ENCODE data around the gene GFOD2.
A peak's percentile ranks its signal among the peaks of the same experiment; 100 is the strongest.

The GFOD2 gene

DNA sequence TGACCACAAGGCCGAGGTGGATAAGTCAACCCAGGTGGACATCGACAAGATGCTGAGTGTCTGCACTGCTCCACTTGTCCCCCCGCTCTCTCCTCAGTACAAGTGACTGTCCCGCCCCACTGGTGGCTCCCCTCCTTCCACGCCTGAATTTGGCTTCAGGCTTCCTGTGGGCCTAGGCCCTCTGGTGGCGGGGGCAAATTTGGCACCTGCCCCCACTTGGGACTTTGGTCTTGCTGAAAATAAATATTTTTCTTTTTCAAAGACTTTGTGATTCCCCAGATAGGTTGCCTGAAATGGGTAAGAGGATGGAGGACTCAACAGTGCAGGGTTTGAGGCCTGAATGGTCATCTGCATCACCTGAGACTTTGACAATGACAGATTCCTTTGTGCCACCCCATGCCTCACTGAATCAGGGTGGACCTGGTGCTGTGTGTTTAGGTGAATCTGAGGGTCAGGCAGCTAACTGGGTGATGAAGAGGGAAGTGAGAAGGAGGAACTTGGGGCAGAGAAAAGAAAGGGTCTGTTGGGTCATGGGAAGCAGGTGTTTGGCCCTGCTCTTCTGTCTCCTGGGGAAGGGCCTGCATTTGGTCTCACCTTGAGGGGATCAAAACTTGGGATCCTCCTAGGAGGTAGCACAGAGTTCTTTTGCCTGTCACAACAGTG is 50.5 kb downstream of the GFOD2 start:
- no peak for DNase-seq

DNA sequence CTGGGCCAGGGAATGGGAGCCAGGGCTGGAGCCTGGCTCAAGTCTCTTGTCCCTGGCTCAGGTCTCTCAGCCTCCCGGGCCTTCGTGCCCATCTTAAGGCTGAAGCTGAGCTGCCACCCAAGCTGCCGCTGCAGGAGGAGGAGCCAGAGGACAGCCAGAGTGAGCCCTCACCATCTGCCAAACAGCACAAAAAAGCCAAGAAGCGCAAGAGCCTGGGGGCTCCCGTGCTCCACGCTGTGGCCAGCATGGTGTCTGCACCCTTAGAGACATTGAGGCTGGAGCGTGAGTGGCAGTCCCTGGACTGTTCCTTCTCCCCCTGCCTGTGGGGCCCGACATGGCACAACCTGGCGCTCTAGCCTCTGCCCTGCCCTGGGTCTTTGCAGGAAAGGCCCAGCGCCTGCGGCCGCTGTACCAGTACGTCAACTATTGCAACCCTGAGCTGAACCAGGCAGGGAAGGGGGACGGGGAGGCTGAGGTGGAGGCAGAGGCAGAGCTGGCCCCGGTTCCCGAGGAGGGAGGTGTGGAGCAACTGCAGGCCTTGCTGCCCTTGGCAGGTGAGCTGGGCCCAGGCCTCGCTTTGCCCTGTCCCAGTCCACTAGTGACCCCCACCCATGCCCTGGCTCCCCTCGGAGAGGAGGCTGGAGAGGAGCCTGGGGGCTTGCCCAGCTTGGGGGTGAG is 51.2 kb downstream of the GFOD2 start:
- peak; percentile 85 for DNase-seq

DNA sequence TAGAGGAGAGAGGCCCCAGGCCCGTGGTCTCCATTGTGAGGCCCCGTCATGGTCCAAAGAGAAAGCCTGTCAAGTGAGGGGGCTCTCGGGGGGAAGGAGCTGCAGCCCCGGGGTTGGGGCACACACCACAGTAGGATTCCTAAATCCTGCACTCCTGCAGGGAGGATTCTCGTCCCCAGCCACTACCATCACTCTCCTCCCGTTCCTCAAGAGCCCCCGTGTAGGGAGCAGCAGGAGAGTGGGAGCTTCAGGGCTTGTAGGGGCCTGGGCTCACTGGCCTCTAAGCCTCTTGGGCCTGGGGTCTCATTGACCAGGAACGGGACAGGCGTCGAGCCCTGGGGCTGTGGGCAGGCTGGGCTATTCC is 51.7 kb downstream of the GFOD2 start:
- no peak for DNase-seq

DNA sequence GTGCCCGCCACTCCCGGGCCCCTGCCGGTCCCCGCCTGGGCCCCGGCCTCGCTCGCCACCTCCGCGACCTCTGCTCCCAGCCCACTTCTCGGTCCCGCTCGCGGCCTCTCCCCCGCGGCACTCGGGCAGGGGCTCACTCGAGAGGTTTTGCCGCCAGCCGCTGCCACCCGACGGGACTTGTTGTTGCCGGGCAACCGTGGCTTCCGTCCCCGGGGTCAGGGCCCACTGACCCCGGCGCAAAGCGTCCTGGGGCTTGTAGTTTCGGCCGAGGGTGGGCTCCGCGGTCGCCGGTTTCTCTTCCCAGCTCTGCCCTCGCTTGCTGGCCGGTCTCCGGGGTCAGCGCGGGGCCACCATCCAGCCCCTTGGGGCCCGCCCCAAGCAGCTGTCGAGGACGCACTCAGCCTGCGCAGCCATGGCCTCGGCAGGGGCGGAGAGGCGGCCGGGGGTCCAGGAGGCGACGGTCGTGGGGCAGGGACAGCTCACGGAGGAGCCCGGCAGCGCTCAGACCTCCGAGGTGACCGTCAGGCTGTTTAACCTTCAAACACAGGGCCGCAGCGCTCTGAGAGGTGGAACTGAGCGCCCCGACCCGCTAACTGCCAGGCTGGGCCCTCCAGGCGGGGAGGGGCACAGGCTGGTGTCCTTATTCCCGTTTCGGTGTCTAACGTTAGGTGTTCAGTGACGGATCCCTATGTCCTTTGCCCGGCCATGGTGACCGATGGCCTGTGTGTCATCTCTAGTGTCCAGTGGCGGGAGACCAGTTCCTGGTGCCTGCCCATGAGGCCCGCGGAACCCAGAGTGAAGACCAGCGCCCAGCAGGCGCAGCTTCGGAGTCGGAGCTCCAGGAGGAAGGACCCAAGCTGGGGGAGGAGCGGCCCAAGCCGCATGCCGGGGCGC is 52.3 kb downstream of the GFOD2 start, which contains the start of the genes C16orf86 and ENKD1:
C16orf86 (plus strand) TSS at position 256 of the 894 bp plus-strand sequence; CDS start at position 413, 157 bp downstream.
ENKD1 (minus strand) TSS at position 192 of the 894 bp plus-strand sequence. CDS start 308 bp downstream, outside the sequence.
- peak; percentile 27 for DNase-seq

DNA sequence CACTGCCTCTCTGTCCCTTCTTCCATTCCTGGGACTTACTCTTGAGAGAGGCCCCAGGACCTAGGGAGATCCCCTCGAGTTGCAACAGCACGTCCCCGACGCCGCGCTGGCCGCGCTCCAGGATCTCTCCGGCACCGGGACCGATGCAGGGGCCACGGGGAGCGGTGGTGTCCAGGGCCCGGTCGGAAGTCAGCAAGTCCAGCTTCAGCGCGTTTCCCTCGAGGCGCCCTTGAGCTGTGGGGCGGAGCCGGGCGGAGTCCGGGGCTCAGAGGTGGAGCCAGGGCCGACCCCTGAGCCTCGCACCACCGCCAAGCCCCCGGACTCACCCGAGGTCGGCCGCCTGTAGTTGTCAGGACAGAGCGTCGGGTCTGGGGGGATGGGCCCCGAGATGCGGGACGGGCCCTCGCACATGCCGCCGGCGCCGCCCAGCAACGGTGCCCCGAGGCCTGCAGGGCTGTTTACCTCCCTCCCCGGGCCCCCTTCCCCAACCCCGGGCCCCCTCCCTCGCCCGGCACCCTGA is 53.0 kb downstream of the GFOD2 start:
- DNase-seq: peak; percentile 27

DNA sequence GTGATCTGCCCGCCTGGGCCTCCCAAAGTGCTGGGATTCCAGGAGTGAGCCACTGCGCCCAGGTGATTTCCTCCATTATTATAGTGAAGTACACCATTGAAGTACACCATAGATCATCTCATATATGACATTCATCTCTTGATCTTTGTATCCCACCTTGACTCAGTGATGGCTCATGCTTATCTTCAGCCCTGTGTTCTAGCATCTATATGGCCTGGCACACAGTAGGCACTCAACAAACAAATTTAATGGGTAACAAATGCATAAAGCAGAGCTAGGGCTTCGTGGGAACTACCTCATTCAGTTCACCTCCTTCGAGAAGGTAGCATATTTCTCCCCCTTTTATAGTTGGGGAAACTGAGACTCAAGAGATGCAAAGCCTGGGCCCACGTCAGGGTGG is 53.5 kb downstream of the GFOD2 start:
- DNase-seq: no peak

DNA sequence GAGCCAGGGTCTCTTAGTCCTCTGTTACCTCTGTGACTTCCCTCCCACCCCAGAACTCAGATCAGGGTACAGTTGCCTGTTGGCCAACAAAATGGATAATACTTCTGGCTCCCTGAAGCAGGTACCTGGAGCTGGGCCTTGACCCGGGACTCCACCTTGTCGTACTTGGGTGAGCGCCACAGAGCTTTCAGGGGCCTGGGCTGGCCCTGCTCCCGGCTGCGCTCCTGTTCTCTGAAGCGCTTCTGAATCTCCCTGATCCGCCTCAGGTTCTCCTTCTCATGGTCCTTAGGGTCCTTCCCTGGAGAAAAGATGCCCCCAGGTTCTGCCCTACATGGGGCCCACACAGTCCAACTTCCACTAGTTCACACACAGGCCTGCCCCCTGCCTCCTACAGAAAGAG is 54.2 kb downstream of the GFOD2 start:
- no peak for DNase-seq

DNA sequence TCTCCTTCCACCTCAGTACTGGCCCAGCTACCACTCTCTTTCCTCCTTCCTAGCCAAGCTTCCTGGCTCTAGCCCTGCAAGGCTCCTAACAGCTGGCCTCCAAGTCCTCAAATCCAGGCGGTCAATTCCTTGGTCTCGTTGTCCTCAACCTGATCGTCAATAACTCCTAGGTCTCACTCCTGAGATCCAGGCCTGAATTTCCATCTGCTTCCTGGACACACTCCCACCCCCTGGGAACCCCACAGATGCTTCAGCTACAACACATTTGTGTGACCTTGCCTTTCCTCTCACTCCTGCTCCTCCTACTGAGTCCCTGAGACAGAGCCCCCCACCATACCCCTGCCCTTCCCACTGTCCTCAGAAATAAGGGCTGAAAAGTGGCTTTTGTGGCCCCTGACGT is 54.9 kb downstream of the GFOD2 start:
- DNase-seq: no peak

DNA sequence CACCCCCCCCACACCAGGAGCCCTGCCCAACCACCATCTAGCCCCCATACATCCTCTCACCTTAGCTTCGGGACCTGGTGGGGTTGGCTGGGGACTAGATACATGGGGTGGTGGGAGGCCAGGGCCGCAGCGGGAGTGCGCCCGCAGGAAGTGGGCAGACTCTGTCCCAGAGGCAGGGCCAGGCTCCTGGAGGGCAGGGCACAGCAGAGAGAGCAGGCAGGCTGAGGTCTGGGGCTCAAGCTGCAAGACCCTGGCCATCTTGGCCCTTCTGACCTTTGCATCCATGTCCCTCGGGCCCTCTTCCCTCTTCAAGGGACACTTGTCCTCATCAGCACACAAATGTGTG is 55.3 kb downstream of the GFOD2 start:
- DNase-seq: no peak

DNA sequence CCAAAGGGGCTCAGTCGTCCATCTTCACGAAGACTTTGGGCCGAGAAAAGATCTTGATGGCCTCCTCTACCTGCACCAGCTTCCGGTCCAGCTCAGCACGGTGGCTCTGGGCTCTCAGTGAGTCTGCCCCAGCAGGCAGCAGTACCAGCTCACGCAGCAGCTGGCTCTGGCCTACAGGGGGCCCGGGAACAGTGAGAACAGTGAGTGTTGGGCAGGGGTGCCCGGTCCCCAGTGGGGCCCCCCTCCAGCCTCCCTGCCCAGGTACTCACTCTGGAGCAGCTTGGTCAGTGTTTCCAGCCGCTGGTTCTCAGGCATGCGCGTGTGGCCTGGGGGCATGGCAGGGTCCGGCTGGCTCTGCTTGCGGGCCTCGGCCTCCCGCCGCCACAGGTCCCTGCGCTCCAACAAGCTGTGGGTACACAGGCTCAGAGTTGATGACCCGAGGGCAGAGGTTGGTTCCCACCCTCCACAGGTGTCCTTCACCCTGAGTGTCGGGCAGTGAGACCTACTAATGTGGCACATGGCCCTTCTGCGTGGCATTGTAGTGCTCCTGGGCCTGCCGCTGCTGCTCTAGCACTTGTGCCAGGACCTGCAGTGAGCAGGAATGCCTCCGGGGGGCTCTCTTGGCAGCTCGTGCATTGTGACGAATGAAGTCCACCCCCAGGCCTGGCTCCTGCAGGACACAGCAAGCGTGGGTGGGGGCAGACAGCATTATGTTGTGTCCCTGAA is 55.8 kb downstream of the GFOD2 start:
- no peak for DNase-seq

DNA sequence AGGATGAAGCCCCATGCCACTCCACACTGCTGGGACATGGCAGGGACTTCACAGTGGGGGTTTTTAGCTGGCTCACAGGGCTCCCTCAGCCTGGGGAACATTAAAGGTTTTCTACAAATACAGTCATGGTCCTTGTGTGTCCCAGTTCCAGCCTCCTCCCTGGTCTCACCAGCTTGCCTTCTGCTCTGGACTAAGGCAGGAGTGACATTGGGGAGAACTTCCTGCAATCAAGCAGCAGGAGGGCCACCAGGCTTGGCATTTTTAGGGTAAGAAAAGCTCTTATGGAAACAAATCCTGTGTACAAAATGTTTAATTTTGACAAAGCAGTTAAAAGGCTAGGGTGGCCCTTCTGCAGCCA is 56.5 kb downstream of the GFOD2 start:
- DNase-seq: no peak

DNA sequence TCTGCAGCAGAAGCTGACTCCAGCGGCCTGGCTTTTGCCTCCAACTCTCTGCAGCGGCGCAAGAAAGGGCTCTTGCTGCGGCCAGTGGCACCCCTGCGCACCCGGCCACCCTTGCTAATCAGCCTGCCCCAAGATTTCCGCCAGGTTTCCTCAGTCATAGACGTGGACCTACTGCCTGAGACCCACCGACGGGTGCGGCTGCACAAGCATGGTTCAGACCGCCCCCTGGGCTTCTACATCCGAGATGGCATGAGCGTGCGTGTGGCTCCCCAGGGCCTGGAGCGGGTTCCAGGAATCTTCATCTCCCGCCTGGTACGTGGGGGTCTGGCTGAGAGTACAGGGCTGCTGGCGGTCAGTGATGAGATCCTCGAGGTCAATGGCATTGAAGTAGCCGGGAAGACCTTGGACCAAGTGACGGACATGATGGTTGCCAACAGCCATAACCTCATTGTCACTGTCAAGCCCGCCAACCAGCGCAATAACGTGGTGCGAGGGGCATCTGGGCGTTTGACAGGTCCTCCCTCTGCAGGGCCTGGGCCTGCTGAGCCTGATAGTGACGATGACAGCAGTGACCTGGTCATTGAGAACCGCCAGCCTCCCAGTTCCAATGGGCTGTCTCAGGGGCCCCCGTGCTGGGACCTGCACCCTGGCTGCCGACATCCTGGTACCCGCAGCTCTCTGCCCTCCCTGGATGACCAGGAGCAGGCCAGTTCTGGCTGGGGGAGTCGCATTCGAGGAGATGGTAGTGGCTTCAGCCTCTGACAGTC is 57.0 kb downstream of the GFOD2 start:
- DNase-seq: no peak

DNA sequence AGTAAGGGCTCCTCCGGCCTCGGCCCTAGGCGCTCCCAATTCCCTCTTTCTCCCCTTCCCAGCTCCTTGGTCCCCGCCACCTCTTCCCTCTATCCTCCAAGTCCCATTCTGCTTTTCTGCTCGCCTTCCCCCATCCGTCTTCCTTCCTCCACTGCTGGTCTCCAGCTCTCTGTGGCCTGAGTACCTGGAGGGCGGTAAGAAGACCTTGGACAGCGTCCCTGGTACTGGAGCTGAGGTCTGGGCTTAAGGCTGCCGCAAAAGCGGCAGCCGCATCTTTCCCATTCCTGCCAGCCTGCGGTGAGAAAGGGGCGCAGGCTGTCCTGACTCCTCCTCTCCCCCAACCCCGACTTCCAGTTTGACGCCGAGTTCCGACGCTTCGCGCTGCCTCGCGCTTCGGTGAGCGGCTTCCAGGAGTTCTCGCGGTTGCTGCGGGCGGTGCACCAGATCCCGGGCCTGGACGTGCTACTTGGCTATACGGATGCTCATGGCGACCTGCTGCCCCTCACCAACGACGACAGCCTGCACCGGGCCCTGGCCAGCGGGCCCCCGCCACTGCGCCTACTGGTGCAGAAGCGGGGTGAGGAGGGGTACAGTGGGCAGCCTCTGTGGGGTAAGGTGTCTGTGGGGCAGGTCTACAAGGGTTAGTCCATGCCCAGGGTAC is 57.9 kb downstream of the GFOD2 start:
- DNase-seq: peak; percentile 52

DNA sequence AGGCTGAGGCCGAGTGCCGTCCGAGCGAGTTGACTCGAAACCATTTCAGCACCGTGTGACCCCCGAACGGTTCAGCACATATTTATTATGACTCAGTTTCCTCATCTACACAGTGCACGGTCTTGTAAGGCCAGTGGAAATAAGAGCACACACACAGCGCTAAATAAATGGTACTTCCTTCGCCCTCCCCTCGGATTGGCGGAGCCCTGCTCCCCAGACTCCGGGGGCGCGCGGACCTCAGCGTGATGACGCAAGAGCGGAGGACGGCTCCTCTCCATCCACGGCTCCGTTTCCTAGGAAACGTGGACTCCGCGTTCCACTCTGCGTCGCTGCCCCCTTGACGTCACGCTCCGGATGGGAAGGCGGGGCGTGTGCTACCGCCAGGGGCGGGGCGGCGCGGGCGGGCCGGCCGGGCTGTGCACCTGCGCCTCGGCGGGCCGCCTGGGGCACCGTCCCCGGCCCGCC is 58.5 kb downstream of the GFOD2 start, which contains the start of gene PARD6A:
PARD6A (plus strand) TSS at position 397 of the 465 bp plus-strand sequence. CDS start 79 bp downstream, outside the sequence.
- DNase-seq: peak; percentile 81

DNA sequence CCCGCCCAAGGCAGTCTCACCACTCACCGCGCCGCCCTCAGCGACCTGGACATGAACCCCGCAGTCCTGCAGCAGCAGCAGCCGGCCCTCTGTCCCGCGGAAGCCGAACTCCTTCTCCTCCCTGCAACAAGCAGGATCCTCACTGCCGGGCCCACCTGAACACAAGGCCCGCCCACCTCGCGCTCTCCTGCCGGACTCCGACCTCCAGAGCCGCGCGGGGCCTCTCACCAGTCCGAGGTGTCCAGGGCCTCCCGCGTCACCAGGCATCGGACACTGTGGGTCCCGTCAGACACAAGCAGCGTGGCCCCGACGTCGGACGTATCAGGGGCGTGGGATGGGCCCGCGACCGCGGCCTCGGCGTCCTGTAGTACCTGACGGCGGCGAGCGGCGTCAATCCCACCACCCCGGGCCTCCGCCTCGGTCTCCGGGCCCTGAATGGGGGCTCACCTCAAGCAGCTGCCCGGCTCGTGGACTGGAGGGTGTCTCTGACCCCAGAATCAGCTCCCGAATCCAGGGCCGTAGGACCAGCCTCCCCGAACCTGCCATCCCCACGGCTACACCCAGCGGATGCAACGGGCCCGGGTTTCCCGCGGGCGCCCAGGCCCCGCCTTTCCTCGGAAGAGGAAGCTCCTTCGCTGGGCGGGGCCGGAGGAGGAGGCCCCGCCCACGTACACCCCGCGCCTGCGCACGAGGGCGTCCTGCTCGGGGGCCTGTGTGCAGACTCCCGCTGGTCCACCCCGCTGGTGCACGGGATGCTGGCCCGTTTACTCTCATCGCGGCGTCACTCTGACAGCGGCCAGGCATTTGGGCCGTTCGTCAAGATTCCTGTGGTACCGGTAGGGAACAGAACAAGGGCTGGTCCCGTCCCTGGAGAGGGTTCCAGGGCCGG is 59.2 kb downstream of the GFOD2 start, which contains the start of gene ACD:
ACD (minus strand) TSS at position 586 of the 889 bp plus-strand sequence; CDS start at position 546, 40 bp downstream.
- DNase-seq: peak; percentile 61

DNA sequence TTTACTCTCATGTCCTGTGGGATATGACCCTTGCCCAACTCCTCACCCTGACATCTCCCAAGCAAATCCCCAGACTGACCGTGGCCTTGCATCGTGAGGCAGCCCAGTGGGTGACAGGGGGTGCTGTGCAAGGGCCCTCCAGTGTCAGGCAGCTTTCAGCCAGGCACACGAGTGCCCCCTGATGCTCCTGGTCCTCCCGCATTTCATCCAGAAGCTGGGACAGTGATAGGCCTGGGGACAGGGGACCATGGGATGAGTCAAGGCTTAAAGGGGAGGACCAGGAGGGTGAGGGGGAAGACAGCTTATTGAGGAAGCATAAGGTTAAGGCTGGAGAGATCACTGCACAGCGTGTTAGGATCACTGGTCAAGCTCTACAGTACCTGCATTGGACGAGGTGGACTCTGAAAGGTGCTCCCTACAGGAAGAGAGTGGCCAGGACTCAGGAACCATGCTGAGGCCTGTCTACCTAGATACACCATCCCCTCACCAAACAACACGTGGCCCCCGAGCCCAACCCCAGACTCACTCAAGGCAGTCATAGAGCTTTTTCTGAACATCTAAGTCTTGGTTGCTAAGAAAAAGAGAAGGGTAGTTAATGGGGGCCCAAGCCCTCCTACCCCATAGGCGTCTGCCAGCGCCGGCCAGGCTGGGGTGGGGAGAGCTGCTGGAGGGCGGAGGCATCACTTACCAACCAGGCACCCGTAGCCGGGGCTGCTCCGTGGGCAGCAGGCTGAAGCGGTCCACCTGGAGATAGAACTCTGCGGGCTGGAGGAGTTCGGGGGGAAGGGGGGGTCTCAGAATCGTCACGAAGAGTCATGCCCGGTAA is 60.1 kb downstream of the GFOD2 start:
- no peak for DNase-seq

DNA sequence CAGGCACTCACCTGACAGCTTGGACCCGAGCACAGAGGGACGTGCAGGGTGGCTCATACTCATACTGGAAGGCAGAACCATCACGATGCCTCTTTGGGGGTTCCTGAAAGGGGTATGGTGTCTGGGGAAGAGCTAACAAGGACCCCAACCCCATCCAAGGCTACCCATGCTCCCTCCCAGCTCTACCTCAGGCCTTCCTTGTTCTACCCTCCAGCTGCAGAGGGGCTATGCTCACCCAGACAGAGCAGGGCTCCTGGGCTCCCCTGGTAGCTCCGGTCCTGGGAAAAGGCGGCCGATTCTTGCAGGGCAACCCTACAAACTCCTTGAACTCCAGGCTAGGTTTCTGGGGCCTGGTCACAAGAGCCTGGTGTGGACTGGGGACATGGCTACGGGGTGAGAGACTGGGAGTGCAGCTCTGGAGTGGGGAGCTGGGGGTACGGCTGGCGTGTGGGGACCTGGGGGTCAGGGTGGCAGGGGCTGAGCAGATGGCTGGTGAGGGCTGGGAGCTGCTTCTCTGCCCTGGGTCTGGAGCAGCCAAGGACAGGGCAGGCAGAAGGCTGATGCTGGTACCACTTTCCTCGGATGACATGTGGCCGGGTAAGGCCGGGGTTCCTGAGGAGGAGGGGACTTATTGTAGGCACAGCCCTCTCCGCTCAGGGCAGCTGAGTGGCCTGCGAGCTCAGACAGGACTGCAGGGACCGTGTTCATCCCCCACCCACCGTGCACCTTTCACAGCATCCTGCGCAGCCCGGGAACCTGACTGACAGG is 61.2 kb downstream of the GFOD2 start:
- DNase-seq: no peak

DNA sequence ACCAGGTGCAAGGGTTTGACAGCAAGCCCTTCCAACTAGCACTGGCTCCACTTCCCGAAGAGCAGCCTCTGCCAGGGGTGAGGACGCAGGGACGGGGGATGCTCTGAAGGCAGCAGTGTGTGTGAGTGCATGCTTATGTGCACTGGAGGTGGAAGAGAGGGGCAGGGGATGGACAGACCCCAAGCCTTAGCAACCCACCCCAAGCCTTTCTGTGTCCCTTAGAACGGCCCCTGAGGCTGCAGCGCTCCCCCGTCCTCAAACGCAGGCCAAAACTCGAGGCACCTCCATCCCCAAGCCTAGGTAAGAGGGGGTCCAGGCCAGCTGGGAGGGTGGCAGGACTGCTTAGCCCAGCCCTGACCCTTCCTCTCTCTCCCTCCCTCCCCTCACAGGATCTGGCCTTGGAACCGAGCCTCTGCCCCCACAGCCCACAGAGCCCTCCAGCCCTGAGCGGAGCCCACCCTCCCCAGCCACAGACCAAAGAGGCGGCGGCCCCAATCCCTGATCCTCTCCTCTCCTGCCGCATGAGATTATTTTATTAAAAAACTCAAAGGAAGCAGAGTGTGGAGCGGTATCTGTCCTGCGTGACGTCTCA is 62.0 kb downstream of the GFOD2 start:
- DNase-seq: no peak

Data from NCI-H510A treated with DMSO at 0.1 percent for 48 hours (cell line).